Thymus (tissue), 11 donors: ENCODE data around the gene GHRL. TPM values are rescaled to one million over a fixed set of nuclear protein-coding genes. Genes with fewer than 3 reads are reported as not detected.

Experiments
- DNase-seq, 9 donors: peaks; one replicate each; pipeline ENCODE4 v3.0.0-alpha.2; 2013; ENCODE audit warnings: low spot score in 9 of 9, low read depth in 6 of 9, missing footprints in 1 of 9
- H3K27ac ChIP-seq, 2 donors: one replicate each; pipeline ENCODE4 v1.5.1; 2013; ENCODE audit warnings: control low read depth in 1 of 2, low read depth in 1 of 2, low read length in 1 of 2, mild to moderate bottlenecking in 1 of 2, moderate library complexity in 1 of 2
- H3K27me3 ChIP-seq, 2 donors: one replicate each; pipeline ENCODE4 v1.5.1; 2013; ENCODE audit warnings: low read length in 1 of 2; ENCODE audit not compliant: control insufficient read depth in 2 of 2, insufficient read depth in 1 of 2
- H3K36me3 ChIP-seq, 2 donors: one replicate each; pipeline ENCODE4 v1.5.1; 2013; ENCODE audit warnings: low read length in 1 of 2, mild to moderate bottlenecking in 1 of 2, moderate library complexity in 1 of 2; ENCODE audit not compliant: control insufficient read depth in 2 of 2, insufficient read depth in 2 of 2
- H3K4me1 ChIP-seq, 2 donors: one replicate each; pipeline ENCODE4 v1.5.1; 2013; ENCODE audit warnings: low read length in 2 of 2; ENCODE audit not compliant: control insufficient read depth in 2 of 2, insufficient read depth in 2 of 2
- H3K4me3 ChIP-seq, 2 donors: one replicate each; pipeline ENCODE4 v1.5.1; 2013; ENCODE audit warnings: low read length in 2 of 2, control low read depth in 1 of 2, mild to moderate bottlenecking in 1 of 2
- H3K9me3 ChIP-seq, 2 donors: one replicate each; pipeline ENCODE4 v1.5.1; 2013; ENCODE audit warnings: low read length in 1 of 2, mild to moderate bottlenecking in 1 of 2; ENCODE audit not compliant: control insufficient read depth in 2 of 2, insufficient read depth in 1 of 2
- WGBS: extraction: QIAGEN DNeasy Blood & Tissue Kit; methylation state at CpG from one replicate; pipeline ENCODE4 v1.1.7; 2013; 5-methylcytosine and 5-hydroxymethylcytosine counted together
- polyA plus RNA-seq: library from polyadenylated mRNA; stranded (reverse); fragments of 200-250 nt; gene quantifications from one replicate; pipeline ENCODE4 v1.2.3, GENCODE V29; 2013
- total RNA-seq: library from RNA; stranded (reverse); fragments of 120-200 nt; gene quantifications from one replicate; pipeline ENCODE4 v1.2.4, GENCODE V29; 2013
- donor health status: healthy.

Gene GHRL
- total and polyA plus RNA-seq, 2 donors, result 2.4 to 3.7 TPM

- no peak for DNase-seq
- Histone ChIP-seq H3K27ac (no peak overlapping the region), H3K27me3 (no peaks in the 10 kb centered on the region), H3K4me3 (no peak overlapping the region), H3K4me1 (peaks cover 9 to 19% of the 10 kb centered on the region in 2 donors), H3K36me3 (peaks cover 54 to 55% of the 10 kb centered on the region in 2 donors), H3K9me3 (no peaks in the 10 kb centered on the region)
- WGBS, result 98% methylated on average over 4 of the region's 4 CpGs
Measured at GRCh38 chr3:10317311-10317960, 24.7 kb upstream of the GHRL start.

GRCh38 chr3:10315771-10316344 is 23.1 kb upstream of the GHRL start:
- no peak for DNase-seq
- Histone ChIP-seq H3K27ac (no peak overlapping the region), H3K4me3 (no peak overlapping the region), H3K27me3 (no peaks in the 10 kb centered on the region), H3K4me1 (peaks cover 9 to 10% of the 10 kb centered on the region in 2 donors), H3K36me3 (peaks cover 70 to 71% of the 10 kb centered on the region in 2 donors), H3K9me3 (no peaks in the 10 kb centered on the region)
- 99% methylated on average over 4 of the region's 4 CpGs for WGBS

DNA sequence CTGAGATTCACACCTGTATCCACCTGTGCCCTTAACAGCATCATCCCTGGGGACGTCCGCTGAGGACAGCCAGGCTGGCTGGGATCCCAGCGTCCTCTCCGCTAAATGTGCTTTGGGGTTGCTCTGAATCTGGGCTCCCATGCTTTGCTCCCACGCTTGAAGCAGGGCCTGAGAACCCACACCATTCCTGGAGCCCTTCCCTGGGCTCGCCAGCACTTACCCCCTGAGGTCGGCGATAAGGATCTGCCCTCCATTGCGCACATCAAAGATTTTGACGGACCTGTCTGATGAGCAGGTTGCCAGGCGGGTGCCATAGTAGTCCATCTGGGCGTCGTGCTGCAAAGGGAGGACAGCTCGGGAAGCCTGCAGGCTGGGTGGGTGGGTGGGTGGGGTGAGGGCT is 22.4 kb upstream of the GHRL start:
- Histone ChIP-seq H3K4me3 (no peak overlapping the region), H3K4me1 (peaks cover 7% of the 10 kb centered on the region in 2 donors), H3K27ac (no peak overlapping the region), H3K36me3 (peaks cover 71 to 77% of the 10 kb centered on the region in 2 donors), H3K27me3 (no peaks in the 10 kb centered on the region), H3K9me3 (no peaks in the 10 kb centered on the region)
- no peak for DNase-seq
- 98% methylated on average over 14 of the region's 14 CpGs for WGBS

DNA sequence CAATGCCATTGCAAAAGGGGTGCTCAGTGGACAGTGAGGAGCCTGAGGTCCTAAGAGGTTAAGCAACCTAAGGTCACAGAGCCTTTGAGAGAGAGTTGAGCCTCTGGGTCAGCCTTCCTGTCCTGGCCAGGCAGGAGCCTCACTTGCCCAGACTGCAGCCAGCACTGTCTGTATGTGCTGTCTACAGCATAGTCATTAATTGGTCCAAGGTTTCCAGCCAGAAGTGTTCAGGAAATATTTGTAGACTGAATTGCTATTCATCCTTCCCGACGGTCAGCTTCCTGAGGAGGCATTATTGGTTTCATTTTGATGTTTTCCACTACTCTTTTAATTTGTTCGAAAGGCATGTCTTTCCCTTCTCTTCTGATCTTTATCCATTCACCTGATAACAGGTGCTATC is 20.1 kb upstream of the GHRL start:
- WGBS, result 93% methylated on average over 3 of the region's 3 CpGs
- Histone ChIP-seq H3K9me3 (no peaks in the 10 kb centered on the region), H3K27ac (no peak overlapping the region), H3K4me3 (no peak overlapping the region), H3K4me1 (no peaks in the 10 kb centered on the region), H3K36me3 (peaks cover 67 to 86% of the 10 kb centered on the region in 2 donors), H3K27me3 (no peaks in the 10 kb centered on the region)
- no peak for DNase-seq

DNA sequence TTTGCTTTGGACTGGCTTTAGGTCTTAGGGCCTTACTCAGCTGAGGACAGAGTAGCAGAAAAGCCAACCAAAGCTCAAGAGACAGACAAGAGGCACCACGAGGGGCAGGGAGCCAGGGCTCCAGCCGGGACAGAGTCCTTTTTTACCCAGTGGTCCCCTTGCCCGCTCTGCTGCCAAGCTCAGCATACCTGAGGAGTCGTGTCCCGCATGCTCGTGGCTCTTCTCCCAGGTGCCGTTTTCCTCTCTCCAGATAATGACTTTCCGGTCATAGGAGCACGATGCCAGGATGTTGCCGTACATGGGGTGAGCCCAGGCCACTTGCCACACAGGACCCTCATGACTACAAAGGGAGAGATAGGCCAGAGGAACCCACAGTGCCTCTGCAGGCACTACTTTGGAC is 19.6 kb upstream of the GHRL start:
- H3K4me1 ChIP-seq, result no peaks in the 10 kb centered on the region
- no peak overlapping the region for H3K27ac ChIP-seq
- peaks cover 62 to 85% of the 10 kb centered on the region in 2 donors for H3K36me3 ChIP-seq
- DNase-seq, result no peak
- H3K9me3 ChIP-seq, result no peaks in the 10 kb centered on the region
- 98% methylated on average over 10 of the region's 10 CpGs for WGBS
- no peak overlapping the region for H3K4me3 ChIP-seq
- H3K27me3 ChIP-seq, result no peaks in the 10 kb centered on the region

DNA sequence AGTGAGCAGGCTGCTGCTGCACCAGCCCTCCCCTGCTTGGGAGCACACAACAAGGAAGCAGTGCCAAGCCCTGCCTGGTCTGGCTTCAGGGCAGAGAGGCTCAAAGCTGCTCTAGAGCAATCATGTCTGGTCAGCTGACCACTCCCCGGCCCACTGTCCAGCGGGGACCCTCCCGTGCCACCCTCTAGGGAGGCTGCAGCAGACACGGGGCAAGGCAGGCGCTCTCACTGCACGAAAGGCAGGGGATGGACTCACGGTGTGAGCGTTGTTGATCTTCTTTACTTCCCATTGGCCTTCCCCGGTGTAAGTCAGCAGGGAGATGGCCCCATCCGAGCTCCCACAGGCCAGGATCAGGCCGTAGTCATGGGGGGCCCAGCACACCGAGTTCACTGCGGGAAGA is 19.0 kb upstream of the GHRL start:
- Histone ChIP-seq H3K4me1 (no peaks in the 10 kb centered on the region), H3K4me3 (no peak overlapping the region), H3K9me3 (no peaks in the 10 kb centered on the region), H3K36me3 (peaks cover 57 to 84% of the 10 kb centered on the region in 2 donors), H3K27me3 (no peaks in the 10 kb centered on the region), H3K27ac (no peak overlapping the region)
- DNase-seq, result no peak
- 97% methylated on average over 13 of the region's 13 CpGs for whole genome bisulfite sequencing

DNA sequence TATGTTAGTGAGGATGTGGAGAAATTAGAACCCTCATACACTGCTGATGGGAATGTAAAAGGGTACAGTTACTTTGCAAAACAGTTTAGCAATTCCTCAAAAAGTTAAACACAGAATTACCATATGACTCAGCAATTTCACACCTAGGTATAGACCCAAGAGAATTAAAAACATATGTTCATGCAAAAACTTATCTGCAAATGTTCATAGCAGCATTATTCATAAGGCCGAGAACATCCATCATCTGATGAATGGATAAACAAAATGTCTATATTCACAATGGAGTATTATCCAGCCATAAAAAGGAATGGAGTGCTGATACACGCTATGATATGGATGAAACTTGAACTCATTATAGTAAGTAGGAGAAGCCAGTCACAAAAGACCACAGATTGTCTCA is 17.8 kb upstream of the GHRL start:
- no peaks in the 10 kb centered on the region for H3K27me3 ChIP-seq
- H3K4me3 ChIP-seq, result no peak overlapping the region
- 98% methylated on average over 2 of the region's 2 CpGs for WGBS
- peaks cover 51 to 82% of the 10 kb centered on the region in 2 donors for H3K36me3 ChIP-seq
- no peak for DNase-seq
- no peaks in the 10 kb centered on the region for H3K9me3 ChIP-seq
- no peak overlapping the region for H3K27ac ChIP-seq
- no peaks in the 10 kb centered on the region for H3K4me1 ChIP-seq

GRCh38 chr3:10309736-10310135 is 17.0 kb upstream of the GHRL start:
- 81% methylated on average over 4 of the region's 4 CpGs for WGBS
- no peaks in the 10 kb centered on the region for H3K27me3 ChIP-seq
- H3K9me3 ChIP-seq, result no peaks in the 10 kb centered on the region
- DNase-seq, result no peak
- H3K4me3 ChIP-seq, result no peak overlapping the region
- no peaks in the 10 kb centered on the region for H3K4me1 ChIP-seq
- H3K36me3 ChIP-seq, result peaks cover 51 to 82% of the 10 kb centered on the region in 2 donors
- no peak overlapping the region for H3K27ac ChIP-seq

- no peaks in the 10 kb centered on the region for H3K4me1 ChIP-seq
- no peaks in the 10 kb centered on the region for H3K9me3 ChIP-seq
- 97% methylated on average over 7 of the region's 7 CpGs for WGBS
- DNase-seq, result no peak
- no peak overlapping the region for H3K27ac ChIP-seq
- peaks cover 53 to 84% of the 10 kb centered on the region in 2 donors for H3K36me3 ChIP-seq
- H3K27me3 ChIP-seq, result no peaks in the 10 kb centered on the region
- no peak overlapping the region for H3K4me3 ChIP-seq
Measured at GRCh38 chr3:10308678-10309077, 15.9 kb upstream of the GHRL start.
